HepG2 (cell line): ENCODE measurements around the gene SRSF6. TPM values are rescaled to one million over a fixed set of nuclear protein-coding genes. Genes with fewer than 3 reads are reported as not detected.
A peak's percentile ranks its signal among the peaks of the same experiment; 100 is the strongest.

Source experiments
- ARID2 ChIP-seq: sonication (generic); formaldehyde crosslinking; IDR thresholded peaks from 2 replicates; pipeline ENCODE4 v1.8.1; 2022; ENCODE audit warnings: mild to moderate bottlenecking, missing genetic modification reagents, borderline replicate concordance
- CCAR2 ChIP-seq: fragments of 200-400 bp; formaldehyde crosslinking; optimal IDR thresholded peaks from 2 replicates; pipeline ENCODE3; 2018; ENCODE audit warnings: low read depth, mild to moderate bottlenecking, low read length, moderate library complexity
- CEBPB ChIP-seq: IDR thresholded peaks from 2 replicates; pipeline ENCODE4 v1.6.1; 2011; ENCODE audit warnings: low read depth, low read length, improper control_type of control experiment, borderline replicate concordance
- CENPX ChIP-seq: sonication (generic); formaldehyde crosslinking; IDR thresholded peaks from 2 replicates; pipeline ENCODE4 v1.9.0; 2021; ENCODE audit warnings: mild to moderate bottlenecking, missing genetic modification reagents, moderate library complexity
- EHMT2 ChIP-seq: fragments of 200-600 bp; sonication (generic); IDR thresholded peaks from 2 replicates; pipeline ENCODE4 v1.7.0; 2017; ENCODE audit warnings: antibody characterized with exemption, low read depth, low read length, borderline replicate concordance
- FOXA1 ChIP-seq, 2 experiments: fragments of 450-650 bp in 1 of 2; sonication (generic) in 1 of 2; formaldehyde crosslinking in 1 of 2; IDR thresholded peaks; 2 replicates each; pipeline versions ENCODE4 v1.4.0 to v1.6.1; 2016 to 2020; ENCODE audit warnings: missing genetic modification reagents in 1 of 2
- HNRNPL ChIP-seq: fragments of 200-400 bp; formaldehyde crosslinking; IDR thresholded peaks from 2 replicates; pipeline ENCODE4 v1.6.1; 2017; ENCODE audit warnings: mild to moderate bottlenecking, low read depth, low read length
- HOXA7 ChIP-seq: sonication (generic); formaldehyde crosslinking; IDR thresholded peaks from 2 replicates; pipeline ENCODE4 v1.8.1; 2022; ENCODE audit warnings: mild to moderate bottlenecking, missing genetic modification reagents, moderate library complexity
- MED13 ChIP-seq: sonication (generic); formaldehyde crosslinking; IDR thresholded peaks from 2 replicates; pipeline ENCODE4 v1.5.0; 2020; ENCODE audit warnings: missing genetic modification reagents
- MEF2D ChIP-seq: sonication (generic); formaldehyde crosslinking; IDR thresholded peaks from 2 replicates; pipeline ENCODE4 v1.5.1; 2020; ENCODE audit warnings: mild to moderate bottlenecking, missing genetic modification reagents
- MIER3 ChIP-seq: IDR thresholded peaks from 2 replicates; pipeline ENCODE4 v1.6.1; 2016; ENCODE audit warnings: missing compliant biosample characterization, borderline replicate concordance
- NR2F2 ChIP-seq: IDR thresholded peaks from 2 replicates; pipeline ENCODE4 v1.6.1; 2012; ENCODE audit warnings: low read depth, inconsistent platforms, borderline replicate concordance
- SPEN ChIP-seq: sonication (generic); formaldehyde crosslinking; IDR thresholded peaks from 2 replicates; pipeline ENCODE4 v1.5.1; 2020; ENCODE audit warnings: low read depth, mild to moderate bottlenecking, missing genetic modification reagents
- TOE1 ChIP-seq: sonication (generic); formaldehyde crosslinking; IDR thresholded peaks from 2 replicates; pipeline ENCODE4 v1.4.0; 2020; ENCODE audit warnings: mild to moderate bottlenecking, missing genetic modification reagents
- ZNF12 ChIP-seq: sonication (generic); formaldehyde crosslinking; IDR thresholded peaks from 2 replicates; pipeline ENCODE4 v1.5.0; 2020; ENCODE audit warnings: missing genetic modification reagents
- ZNF570 ChIP-seq: sonication (generic); formaldehyde crosslinking; IDR thresholded peaks from 2 replicates; pipeline ENCODE4 v1.4.0; 2020; ENCODE audit warnings: mild to moderate bottlenecking, missing genetic modification reagents, borderline replicate concordance
- ZNF777 ChIP-seq: sonication (generic); formaldehyde crosslinking; IDR thresholded peaks from 2 replicates; pipeline ENCODE4 v1.4.0; 2020; ENCODE audit warnings: missing genetic modification reagents
- polyA plus RNA-seq, 8 experiments: library from polyadenylated mRNA; depleted of rRNA in 3 of 8; stranded (reverse) in 7 of 8; unstranded in 1 of 8; fragments of >200 nt; fragmentation: Illumina TruSeq in 4 of 8; extraction: Trizol in 4 of 8; gene quantifications; 2 replicates each; pipeline versions ENCODE4 v1.2.1 to v1.2.3, GENCODE V29; 2011 to 2016; ENCODE audit warnings: low read depth in 4 of 8, missing spikeins in 1 of 8, mixed read lengths in 1 of 8; ENCODE audit not compliant: insufficient read depth in 1 of 8
- total RNA-seq, 5 experiments: library from RNA; depleted of rRNA; stranded (reverse); fragments of >200 nt; fragmentation: Illumina TruSeq; extraction: Trizol; gene quantifications; 2 replicates each; pipeline ENCODE4 v1.2.3, GENCODE V29; 2016; ENCODE audit warnings: low read depth in 1 of 5
- TF ChIP-seq, protein P1 (sequence below): sonication (generic); formaldehyde crosslinking; IDR thresholded peaks from 2 replicates; pipeline ENCODE4 v1.4.0; 2020; ENCODE audit warnings: missing genetic modification reagents
- TF ChIP-seq, protein P2 (sequence below): sonication (generic); formaldehyde crosslinking; IDR thresholded peaks from 2 replicates; pipeline ENCODE4 v1.4.0; 2020; ENCODE audit warnings: missing genetic modification reagents; ENCODE audit errors: not compliant biosample characterization
- TF ChIP-seq, protein P3 (sequence below): IDR thresholded peaks from 2 replicates; pipeline ENCODE4 v1.6.1; 2018; ENCODE audit warnings: missing genetic modification reagents, mild to moderate bottlenecking, missing compliant biosample characterization
- TF ChIP-seq, protein P4 (sequence below): sonication (generic); formaldehyde crosslinking; IDR thresholded peaks from 2 replicates; pipeline ENCODE4 v1.8.0; 2023; ENCODE audit warnings: mild to moderate bottlenecking, missing genetic modification reagents

SRSF6 gene
- total and polyA plus RNA-seq, 2 of the 13 experiments (the other 11 are each of a cell fraction or from before 2014, with no cell fraction given) = 156 to 194 TPM

DNA sequence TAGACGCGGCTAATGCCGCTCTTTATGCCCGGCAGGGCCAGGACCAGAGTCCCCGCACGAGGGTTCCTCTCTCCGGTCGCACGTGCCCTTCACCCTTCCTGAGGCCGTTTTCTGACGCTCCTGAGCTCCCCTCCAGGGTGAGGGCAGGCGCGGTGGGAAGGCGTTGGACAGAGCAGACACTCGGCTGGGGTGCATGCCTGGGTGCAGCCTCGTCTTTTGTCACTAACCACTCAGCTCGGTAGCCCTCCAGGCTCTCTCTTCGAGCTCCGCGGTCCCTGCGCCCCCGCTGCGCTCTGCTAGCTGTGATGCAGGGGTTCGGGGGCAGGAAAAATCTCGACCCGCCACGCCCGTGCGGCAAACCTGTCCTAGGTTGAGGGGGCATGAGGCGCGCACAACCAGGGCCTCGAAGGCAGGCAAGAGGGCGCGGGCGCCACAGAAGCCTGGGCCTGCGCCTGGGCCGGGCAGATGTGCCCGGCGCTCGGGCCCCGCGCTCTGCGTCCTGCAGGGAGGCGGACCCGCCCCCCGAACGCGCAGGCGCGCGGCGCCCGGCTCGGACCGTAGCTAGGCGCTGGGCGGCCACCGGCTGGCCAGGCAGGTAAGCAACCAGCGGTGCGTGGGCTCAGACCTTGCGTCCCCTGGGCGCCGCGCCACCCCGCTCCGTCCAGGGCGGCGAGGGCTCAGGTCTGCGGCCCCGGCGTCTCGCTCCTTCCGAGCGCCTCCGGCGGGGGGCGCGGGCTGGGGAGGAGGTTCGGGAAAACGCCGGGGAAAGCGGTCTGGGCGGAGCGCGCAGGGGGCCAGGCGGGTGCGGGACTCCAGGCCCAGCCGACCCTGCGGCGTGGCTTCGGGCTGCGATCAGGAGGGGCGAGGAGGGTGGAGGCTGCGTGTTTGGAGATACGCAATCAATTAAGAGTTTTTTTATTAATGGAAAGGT is 49.7 kb downstream of the SRSF6 start, which contains the start of gene L3MBTL1 (continued):
- TF ChIP-seq, protein P1, sequence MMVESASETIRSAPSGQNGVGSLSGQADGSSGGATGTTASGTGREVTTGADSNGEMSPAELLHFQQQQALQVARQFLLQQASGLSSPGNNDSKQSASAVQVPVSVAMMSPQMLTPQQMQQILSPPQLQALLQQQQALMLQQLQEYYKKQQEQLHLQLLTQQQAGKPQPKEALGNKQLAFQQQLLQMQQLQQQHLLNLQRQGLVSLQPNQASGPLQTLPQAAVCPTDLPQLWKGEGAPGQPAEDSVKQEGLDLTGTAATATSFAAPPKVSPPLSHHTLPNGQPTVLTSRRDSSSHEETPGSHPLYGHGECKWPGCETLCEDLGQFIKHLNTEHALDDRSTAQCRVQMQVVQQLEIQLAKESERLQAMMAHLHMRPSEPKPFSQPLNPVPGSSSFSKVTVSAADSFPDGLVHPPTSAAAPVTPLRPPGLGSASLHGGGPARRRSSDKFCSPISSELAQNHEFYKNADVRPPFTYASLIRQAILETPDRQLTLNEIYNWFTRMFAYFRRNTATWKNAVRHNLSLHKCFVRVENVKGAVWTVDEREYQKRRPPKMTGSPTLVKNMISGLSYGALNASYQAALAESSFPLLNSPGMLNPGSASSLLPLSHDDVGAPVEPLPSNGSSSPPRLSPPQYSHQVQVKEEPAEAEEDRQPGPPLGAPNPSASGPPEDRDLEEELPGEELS (CRISPR knock-in tag) = 0 out of 2 replicates have a peak, but pooled peaks have one; percentile 18
- TF ChIP-seq SPEN (CRISPR knock-in tag) (peak; percentile 83), TOE1 (CRISPR knock-in tag) (peak; percentile 1; the same call in 1 of the 2 replicates), MEF2D (no peak), ZNF570 (CRISPR knock-in tag) (peak; percentile 95; the same call in 1 of the 2 replicates), ARID2 (CRISPR knock-in tag) (no peak), MED13 (no peak), FOXA1 (IDR thresholded peaks at IDR 0.05) (no peak), FOXA1 (CRISPR knock-in tag; IDR thresholded peaks at IDR 0.05) (no peak), CCAR2 (no peak), HOXA7 (CRISPR knock-in tag) (no peak), MIER3 (CRISPR knock-in tag) (peak; percentile 44; the same call in 1 of the 2 replicates), EHMT2 (no peak), ZNF12 (CRISPR knock-in tag) (no peak), NR2F2 (no peak), HNRNPL (no peak), ZNF777 (CRISPR knock-in tag) (peak; percentile 81), CENPX (CRISPR knock-in tag) (no peak; the same call in 1 of the 2 replicates), CEBPB (no peak)
- TF ChIP-seq, protein P2, sequence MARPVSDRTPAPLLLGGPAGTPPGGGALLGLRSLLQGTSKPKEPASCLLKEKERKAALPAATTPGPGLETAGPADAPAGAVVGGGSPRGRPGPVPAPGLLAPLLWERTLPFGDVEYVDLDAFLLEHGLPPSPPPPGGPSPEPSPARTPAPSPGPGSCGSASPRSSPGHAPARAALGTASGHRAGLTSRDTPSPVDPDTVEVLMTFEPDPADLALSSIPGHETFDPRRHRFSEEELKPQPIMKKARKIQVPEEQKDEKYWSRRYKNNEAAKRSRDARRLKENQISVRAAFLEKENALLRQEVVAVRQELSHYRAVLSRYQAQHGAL = no peak
- TF ChIP-seq, protein P3, sequence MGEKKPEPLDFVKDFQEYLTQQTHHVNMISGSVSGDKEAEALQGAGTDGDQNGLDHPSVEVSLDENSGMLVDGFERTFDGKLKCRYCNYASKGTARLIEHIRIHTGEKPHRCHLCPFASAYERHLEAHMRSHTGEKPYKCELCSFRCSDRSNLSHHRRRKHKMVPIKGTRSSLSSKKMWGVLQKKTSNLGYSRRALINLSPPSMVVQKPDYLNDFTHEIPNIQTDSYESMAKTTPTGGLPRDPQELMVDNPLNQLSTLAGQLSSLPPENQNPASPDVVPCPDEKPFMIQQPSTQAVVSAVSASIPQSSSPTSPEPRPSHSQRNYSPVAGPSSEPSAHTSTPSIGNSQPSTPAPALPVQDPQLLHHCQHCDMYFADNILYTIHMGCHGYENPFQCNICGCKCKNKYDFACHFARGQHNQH = 0 out of 2 replicates have a peak, but pooled peaks have one; percentile 16
- TF ChIP-seq, protein P4, sequence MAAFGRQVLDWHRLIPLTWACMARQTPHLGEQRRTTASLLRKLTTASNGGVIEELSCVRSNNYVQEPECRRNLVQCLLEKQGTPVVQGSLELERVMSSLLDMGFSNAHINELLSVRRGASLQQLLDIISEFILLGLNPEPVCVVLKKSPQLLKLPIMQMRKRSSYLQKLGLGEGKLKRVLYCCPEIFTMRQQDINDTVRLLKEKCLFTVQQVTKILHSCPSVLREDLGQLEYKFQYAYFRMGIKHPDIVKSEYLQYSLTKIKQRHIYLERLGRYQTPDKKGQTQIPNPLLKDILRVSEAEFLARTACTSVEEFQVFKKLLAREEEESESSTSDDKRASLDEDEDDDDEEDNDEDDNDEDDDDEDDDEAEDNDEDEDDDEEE (CRISPR knock-in tag) = peak; percentile 97; the same call in 1 of the 2 replicates
